ENCODE measurements around the gene OLA1. TPM values are rescaled to one million over a fixed set of nuclear protein-coding genes. Genes with fewer than 3 reads are reported as not detected.

The OLA1 gene
- total and polyA plus RNA-seq, 2 of the 13 experiments (the other 11 are each of a cell fraction or from before 2014, with no cell fraction given): 153 to 241 TPM

- TF ChIP-seq HNF1B (CRISPR knock-in tag; IDR thresholded peaks at IDR 0.05): 0 out of 2 replicates have a peak, but pooled peaks have one; percentile 61
- TF ChIP-seq PHF21A (CRISPR knock-in tag; IDR thresholded peaks at IDR 0.05): peak; percentile 44; the same call in 1 of the 2 replicates
- TF ChIP-seq DMAP1 (CRISPR knock-in tag; IDR thresholded peaks at IDR 0.05): peak; percentile 22; the same call in 1 of the 2 replicates
- TF ChIP-seq GATA4 (IDR thresholded peaks at IDR 0.05; ENCODE audit: borderline replicate concordance, low read depth): no peak
- peak; percentile 6; the same call in 1 of the 2 replicates for TF ChIP-seq BCL6 (CRISPR knock-in tag; IDR thresholded peaks at IDR 0.05)
- no peak for TF ChIP-seq JUND (CRISPR knock-in tag; IDR thresholded peaks at IDR 0.05)
- no peak for TF ChIP-seq ZNF775 (CRISPR knock-in tag; IDR thresholded peaks at IDR 0.05; ENCODE audit: borderline replicate concordance)
- TF ChIP-seq ZNF12 (CRISPR knock-in tag; IDR thresholded peaks at IDR 0.05): no peak
- no peak for TF ChIP-seq NR2F6 (IDR thresholded peaks at IDR 0.05)
- TF ChIP-seq NR2F6 (CRISPR knock-in tag; IDR thresholded peaks at IDR 0.05): peak; percentile 36; the same call in 1 of the 2 replicates
- TF ChIP-seq ATF4 (CRISPR knock-in tag; IDR thresholded peaks at IDR 0.05): 0 out of 4 replicates have a peak, but pooled peaks of 1 of the 2 experiments have one; percentile 45
- TF ChIP-seq RFXAP (CRISPR knock-in tag; IDR thresholded peaks at IDR 0.05; ENCODE audit: borderline replicate concordance): no peak
- TF ChIP-seq ZBTB38 (CRISPR knock-in tag; IDR thresholded peaks at IDR 0.05): peak; percentile 52; the same call in 1 of the 2 replicates
- 0 out of 2 replicates have a peak, but pooled peaks have one; percentile 38 for TF ChIP-seq FOXJ3 (CRISPR knock-in tag; IDR thresholded peaks at IDR 0.05; ENCODE audit: borderline replicate concordance)
- no peak for TF ChIP-seq ZNF143 (CRISPR knock-in tag; IDR thresholded peaks at IDR 0.05)
- TF ChIP-seq FOXA1 (IDR thresholded peaks at IDR 0.05): no peak
- peak; percentile 70; the same call in 1 of the 2 replicates for TF ChIP-seq FOXA1 (CRISPR knock-in tag; IDR thresholded peaks at IDR 0.05)
- TF ChIP-seq POGZ (CRISPR knock-in tag; IDR thresholded peaks at IDR 0.05): peak; percentile 47; the same call in 1 of the 2 replicates
- 0 out of 2 replicates have a peak, but pooled peaks have one; percentile 29 for TF ChIP-seq ZNF749 (CRISPR knock-in tag; IDR thresholded peaks at IDR 0.05; ENCODE audit: borderline replicate concordance)
- TF ChIP-seq POLR2AphosphoS5 (IDR thresholded peaks at IDR 0.05; ENCODE audit: low read depth, low read length): no peak
- TF ChIP-seq PBX2 (CRISPR knock-in tag; IDR thresholded peaks at IDR 0.05): no peak
- peak; percentile 52; the same call in 1 of the 2 replicates for TF ChIP-seq ARID5B (CRISPR knock-in tag; IDR thresholded peaks at IDR 0.05)
- TF ChIP-seq SKI (IDR thresholded peaks at IDR 0.05; ENCODE audit: partially characterized antibody): no peak
- 0 out of 2 replicates have a peak, but pooled peaks have one; percentile 32 for TF ChIP-seq SP140L (CRISPR knock-in tag; IDR thresholded peaks at IDR 0.05; ENCODE audit: borderline replicate concordance)
Measured at GRCh38 chr2:174025271-174026121, 222.8 kb downstream of the OLA1 start (continued).

Data from HepG2 (cell line).